Osteoblast (primary cell): ENCODE results near the gene SAMD4A. TPM values are rescaled to one million over a fixed set of nuclear protein-coding genes. Genes with fewer than 3 reads are reported as not detected.

ENCODE experiments used
- DNase-seq: peaks from one replicate; pipeline ENCODE4 v3.0.0; 2011; ENCODE audit warnings: low spot score, mixed read lengths; ENCODE audit not compliant: insufficient read length; ENCODE audit errors: missing footprints
- H2AFZ ChIP-seq: 2 replicates; pipeline ENCODE4 v1.6.0; 2011; ENCODE audit warnings: mild to moderate bottlenecking, low read length
- H3K27ac ChIP-seq: 2 replicates; pipeline ENCODE4 v1.5.1; 2011; ENCODE audit warnings: mild to moderate bottlenecking, low read depth, low read length, moderate library complexity
- H3K27me3 ChIP-seq: 2 replicates; pipeline ENCODE4 v1.6.0; 2012; ENCODE audit warnings: mild to moderate bottlenecking, control low read depth, inconsistent platforms, low read length, moderate library complexity; ENCODE audit not compliant: insufficient read depth
- H3K36me3 ChIP-seq: 2 replicates; pipeline ENCODE4 v1.5.1; 2011; ENCODE audit warnings: mild to moderate bottlenecking, low read length, control low read depth, moderate library complexity; ENCODE audit not compliant: insufficient read depth
- H3K4me1 ChIP-seq: 2 replicates; pipeline ENCODE4 v1.5.1; 2011; ENCODE audit warnings: mild to moderate bottlenecking, low read length, control low read depth, moderate library complexity; ENCODE audit not compliant: insufficient read depth
- H3K4me2 ChIP-seq: 2 replicates; pipeline ENCODE4 v1.6.0; 2011; ENCODE audit warnings: mild to moderate bottlenecking, low read length; ENCODE audit not compliant: insufficient read depth
- H3K4me3 ChIP-seq: fragments of 200-600 bp; sonication (generic); 3 replicates; pipeline ENCODE4 v1.5.1; 2012; ENCODE audit warnings: mild to moderate bottlenecking, low read length, inconsistent platforms; ENCODE audit not compliant: insufficient read depth
- H3K79me2 ChIP-seq: 2 replicates; pipeline ENCODE4 v1.6.0; 2012; ENCODE audit warnings: mild to moderate bottlenecking, low read length, control low read depth, inconsistent platforms; ENCODE audit not compliant: insufficient read depth
- H3K9me3 ChIP-seq: 2 replicates; pipeline ENCODE4 v1.5.1; 2011; ENCODE audit warnings: low read depth, low read length, control low read depth
- H4K20me1 ChIP-seq: 2 replicates; pipeline ENCODE4 v1.6.0; 2012; ENCODE audit warnings: mild to moderate bottlenecking, low read length, control low read depth; ENCODE audit not compliant: insufficient read depth
- CTCF ChIP-seq: IDR thresholded peaks from 2 replicates; pipeline ENCODE4 v1.5.1; 2011; ENCODE audit warnings: mild to moderate bottlenecking, low read depth, low read length, moderate library complexity; ENCODE audit errors: extremely low read depth
- total RNA-seq: library from RNA; depleted of rRNA; stranded (reverse); fragments of >200 nt; gene quantifications from 2 replicates; pipeline ENCODE4 v1.2.3, GENCODE V29; 2012

SAMD4A gene
- total RNA-seq, 1 donor: 26.1 TPM

GRCh38 chr14:54580933-54581332, 14.0 kb downstream of the SAMD4A start:
- no peak for TF ChIP-seq CTCF
- no peak for DNase-seq
- no peak overlapping the region for H3K4me2 ChIP-seq
- H3K79me2 ChIP-seq: peaks cover 90% of the 10 kb centered on the region
- H3K27me3 ChIP-seq: no peaks in the 10 kb centered on the region
- H2AFZ ChIP-seq: no peak overlapping the region
- peaks cover 4% of the 10 kb centered on the region for H3K36me3 ChIP-seq
- no peaks in the 10 kb centered on the region for H3K9me3 ChIP-seq
- H3K4me1 ChIP-seq: peaks cover 6% of the 10 kb centered on the region
- no peak overlapping the region for H3K27ac ChIP-seq
- no peak overlapping the region for H3K4me3 ChIP-seq
- H4K20me1 ChIP-seq: peaks cover 21% of the 10 kb centered on the region

- Histone ChIP-seq H3K4me1 (peaks cover 6% of the 10 kb centered on the region), H3K27me3 (no peaks in the 10 kb centered on the region), H3K79me2 (peaks cover 88% of the 10 kb centered on the region), H3K4me2 (no peak overlapping the region), H3K9me3 (no peaks in the 10 kb centered on the region), H4K20me1 (peaks cover 12% of the 10 kb centered on the region), H3K4me3 (no peak overlapping the region), H2AFZ (no peak overlapping the region), H3K27ac (no peak overlapping the region), H3K36me3 (peaks cover 4% of the 10 kb centered on the region)
- no peak for DNase-seq
- TF ChIP-seq CTCF: no peak
Observed at GRCh38 chr14:54582334-54582733, 15.4 kb downstream of the SAMD4A start.

GRCh38 chr14:54584097-54584496, 17.2 kb downstream of the SAMD4A start:
- Histone ChIP-seq H3K27ac (no peak overlapping the region), H4K20me1 (peaks cover 15% of the 10 kb centered on the region), H3K9me3 (no peaks in the 10 kb centered on the region), H3K36me3 (peaks cover 4% of the 10 kb centered on the region), H2AFZ (no peak overlapping the region), H3K27me3 (no peaks in the 10 kb centered on the region), H3K4me1 (peaks cover 4% of the 10 kb centered on the region), H3K4me3 (no peak overlapping the region), H3K79me2 (peaks cover 87% of the 10 kb centered on the region), H3K4me2 (no peak overlapping the region)
- DNase-seq: no peak
- TF ChIP-seq CTCF: no peak

GRCh38 chr14:54585214-54585613, 18.3 kb downstream of the SAMD4A start:
- no peaks in the 10 kb centered on the region for H3K9me3 ChIP-seq
- H3K27me3 ChIP-seq: no peaks in the 10 kb centered on the region
- no peak overlapping the region for H2AFZ ChIP-seq
- peaks cover 22% of the 10 kb centered on the region for H4K20me1 ChIP-seq
- H3K36me3 ChIP-seq: peaks cover 4% of the 10 kb centered on the region
- no peak overlapping the region for H3K27ac ChIP-seq
- H3K4me1 ChIP-seq: peaks cover 15% of the 10 kb centered on the region
- DNase-seq: no peak
- peaks cover 87% of the 10 kb centered on the region for H3K79me2 ChIP-seq
- no peak overlapping the region for H3K4me2 ChIP-seq
- no peak overlapping the region for H3K4me3 ChIP-seq
- no peak for TF ChIP-seq CTCF
